Panc1 (cell line): Measurements from ENCODE around the gene MBOAT1. TPM values are rescaled to one million over a fixed set of nuclear protein-coding genes. Genes with fewer than 3 reads are reported as not detected.

ENCODE experiments used
- ATAC-seq: fragments of 200-7000 bp; cut with Tn5 transposase; 2 replicates; pipeline ENCODE4 v1.9.1; 2020; ENCODE audit warnings: mild to moderate bottlenecking, moderate library complexity
- BruUV-seq: library from RNA; stranded (reverse); fragments of 400-500 nt; replicated peaks from 2 replicates; lab custom pipeline; 2021; lab: Mats Ljungman, UMichigan
- CTCF ChIA-PET: fragments of 300-600 bp; sonication (Branson Sonifier 250); formaldehyde crosslinking; loops from one replicate; lab custom pipeline; 2022; ENCODE audit warnings: antibody characterized with exemption; lab: Charles Lee
- POLR2A ChIA-PET: fragments of 300-600 bp; sonication (Branson Sonifier 250); formaldehyde crosslinking; loops from one replicate; lab custom pipeline; 2022; ENCODE audit warnings: antibody characterized with exemption; lab: Charles Lee
- DNase-seq: peaks from one replicate; pipeline ENCODE4 v3.0.0-alpha.2; 2010; ENCODE audit warnings: low read depth, low spot score
- H3K27ac ChIP-seq: 2 replicates; pipeline ENCODE4 v1.5.1; 2011; ENCODE audit warnings: mild to moderate bottlenecking, low read length, inconsistent platforms
- H3K27me3 ChIP-seq: fragments of 200-500 bp; sonication (Bioruptor generic); 2 replicates; pipeline ENCODE4 v1.6.0; 2014; ENCODE audit warnings: low read length, inconsistent platforms; ENCODE audit not compliant: control insufficient read depth, insufficient read depth
- H3K36me3 ChIP-seq: fragments of 200-500 bp; sonication (Bioruptor generic); 2 replicates; pipeline ENCODE4 v1.5.1; 2014; ENCODE audit warnings: inconsistent platforms, mild to moderate bottlenecking, low read length, moderate library complexity; ENCODE audit not compliant: control insufficient read depth, insufficient read depth
- H3K4me1 ChIP-seq: 2 replicates; pipeline ENCODE4 v1.5.1; 2011; ENCODE audit warnings: inconsistent platforms, mild to moderate bottlenecking, low read length, moderate library complexity; ENCODE audit not compliant: control insufficient read depth, insufficient read depth
- H3K4me3 ChIP-seq, 2 experiments: 2 replicates each; pipeline ENCODE4 v1.5.1; 2011 to 2012; ENCODE audit warnings: low read depth in 2 of 2, low read length in 2 of 2, mild to moderate bottlenecking in 2 of 2, inconsistent platforms in 1 of 2, moderate library complexity in 1 of 2
- H3K9me3 ChIP-seq: fragments of 200-500 bp; sonication (Bioruptor generic); 2 replicates; pipeline ENCODE4 v1.5.1; 2014; ENCODE audit warnings: low read depth, mild to moderate bottlenecking, inconsistent platforms, low read length, moderate library complexity; ENCODE audit not compliant: control insufficient read depth, insufficient read depth
- POLR2AphosphoS5 ChIP-seq: IDR thresholded peaks from 2 replicates; pipeline ENCODE4 v1.6.1; 2012; ENCODE audit warnings: mild to moderate bottlenecking, low read depth, low read length, moderate library complexity
- REST ChIP-seq, 2 experiments: IDR thresholded peaks; 2 replicates each; pipeline ENCODE4 v1.6.1; 2011 to 2012; ENCODE audit warnings: low read depth in 2 of 2, control low read depth in 1 of 2, low read length in 1 of 2, mild to moderate bottlenecking in 1 of 2, moderate library complexity in 1 of 2; ENCODE audit not compliant: insufficient read depth in 1 of 2
- SIN3A ChIP-seq: IDR thresholded peaks from 2 replicates; pipeline ENCODE4 v1.6.1; 2012; ENCODE audit warnings: low read depth, mild to moderate bottlenecking, low read length, moderate library complexity, borderline replicate concordance; ENCODE audit not compliant: insufficient read depth
- TCF7L2 ChIP-seq: IDR thresholded peaks from 2 replicates; pipeline ENCODE4 v1.6.1; 2011; ENCODE audit warnings: mild to moderate bottlenecking, low read depth, low read length, inconsistent platforms
- in situ Hi-C: cut with HindIII; loops from 2 replicates; pipeline ENCODE4 v1.10.0; 2016; ENCODE audit warnings: low sequenced_read_pairs, low pct_unique_long_range_greater_than_20kb
- intact Hi-C: fragments of 100-400 bp; cut with micrococcal nuclease; formaldehyde crosslinking; loops from one replicate; pipeline ENCODE4 v1.10.0; 2022; ENCODE audit not compliant: unreplicated experiment
- total RNA-seq: library from RNA; stranded (reverse); gene quantifications from one replicate; pipeline ENCODE4 v1.2.1, GENCODE V29; 2021; ENCODE audit not compliant: unreplicated experiment
- TF ChIP-seq, protein P1 (sequence below): fragments of 450-650 bp; IDR thresholded peaks from 2 replicates; pipeline ENCODE4 v1.5.1; 2017; ENCODE audit warnings: mild to moderate bottlenecking

MBOAT1 gene
- total RNA-seq, 1 experiment from 2014 or later: 15.1 TPM

GRCh38 chr6:20134613-20135012, 77.7 kb downstream of the MBOAT1 start:
- H3K4me1 ChIP-seq: no peaks in the 10 kb centered on the region
- TF ChIP-seq POLR2AphosphoS5: no peak
- TF ChIP-seq, protein P1, sequence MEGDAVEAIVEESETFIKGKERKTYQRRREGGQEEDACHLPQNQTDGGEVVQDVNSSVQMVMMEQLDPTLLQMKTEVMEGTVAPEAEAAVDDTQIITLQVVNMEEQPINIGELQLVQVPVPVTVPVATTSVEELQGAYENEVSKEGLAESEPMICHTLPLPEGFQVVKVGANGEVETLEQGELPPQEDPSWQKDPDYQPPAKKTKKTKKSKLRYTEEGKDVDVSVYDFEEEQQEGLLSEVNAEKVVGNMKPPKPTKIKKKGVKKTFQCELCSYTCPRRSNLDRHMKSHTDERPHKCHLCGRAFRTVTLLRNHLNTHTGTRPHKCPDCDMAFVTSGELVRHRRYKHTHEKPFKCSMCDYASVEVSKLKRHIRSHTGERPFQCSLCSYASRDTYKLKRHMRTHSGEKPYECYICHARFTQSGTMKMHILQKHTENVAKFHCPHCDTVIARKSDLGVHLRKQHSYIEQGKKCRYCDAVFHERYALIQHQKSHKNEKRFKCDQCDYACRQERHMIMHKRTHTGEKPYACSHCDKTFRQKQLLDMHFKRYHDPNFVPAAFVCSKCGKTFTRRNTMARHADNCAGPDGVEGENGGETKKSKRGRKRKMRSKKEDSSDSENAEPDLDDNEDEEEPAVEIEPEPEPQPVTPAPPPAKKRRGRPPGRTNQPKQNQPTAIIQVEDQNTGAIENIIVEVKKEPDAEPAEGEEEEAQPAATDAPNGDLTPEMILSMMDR: no peak
- TF ChIP-seq SIN3A: no peak
- TF ChIP-seq TCF7L2: no peak
- TF ChIP-seq REST (IDR thresholded peaks at IDR 0.05; ENCODE audit: insufficient read depth in 1 of 2, low read depth in 2 of 2, low read length in 1 of 2): no peak
- ATAC-seq (no peak), DNase-seq (no peak)
- in situ Hi-C loops (no loop called here), intact Hi-C loops (no loop called here)
- CTCF ChIA-PET: interaction anchor here (0.6 kb wide), 1 partner anchor 31 kb away, joined by 3 read pairs; no protein-coding TSS in a partner anchor
- no peaks in the 10 kb centered on the region for H3K27me3 ChIP-seq
- H3K27ac ChIP-seq: no peak overlapping the region
- H3K36me3 ChIP-seq: no peaks in the 10 kb centered on the region
- no peak overlapping the region for H3K4me3 ChIP-seq
- POLR2A ChIA-PET: no interaction called here
- BruUV-seq: no TSS peak
- no peaks in the 10 kb centered on the region for H3K9me3 ChIP-seq

- POLR2A ChIA-PET: interaction anchor here (0.6 kb wide), 1 partner anchor 214 kb away, joined by 3 read pairs; no protein-coding TSS in a partner anchor
- BruUV-seq: no TSS peak
- Histone ChIP-seq H3K4me3 (no peak overlapping the region), H3K9me3 (no peaks in the 10 kb centered on the region), H3K4me1 (no peaks in the 10 kb centered on the region), H3K27ac (no peak overlapping the region), H3K36me3 (no peaks in the 10 kb centered on the region), H3K27me3 (no peaks in the 10 kb centered on the region)
- TF ChIP-seq TCF7L2: no peak
- no peak for TF ChIP-seq SIN3A
- CTCF ChIA-PET: interaction anchor here (0.7 kb wide), 1 partner anchor 394 kb away, joined by 5 read pairs; no protein-coding TSS in a partner anchor
- DNase-seq (no peak), ATAC-seq (no peak)
- in situ Hi-C loops: no loop called here
- intact Hi-C loops: no loop called here
Measured at GRCh38 chr6:20129290-20130088, 82.8 kb downstream of the MBOAT1 start.

- no peaks in the 10 kb centered on the region for H3K4me1 ChIP-seq
- TF ChIP-seq REST (IDR thresholded peaks at IDR 0.05; ENCODE audit: insufficient read depth in 1 of 2, low read depth in 2 of 2, low read length in 1 of 2) (no peak), SIN3A (no peak)
- TF ChIP-seq, protein P1: no peak
Measured at GRCh38 chr6:20128018-20128417, 84.3 kb downstream of the MBOAT1 start.

More at GRCh38 chr6:20128018-20128417, 84.3 kb downstream of the MBOAT1 start:
- intact Hi-C loops: no loop called here
- no peaks in the 10 kb centered on the region for H3K36me3 ChIP-seq
- in situ Hi-C loops: no loop called here
- H3K4me3 ChIP-seq: no peak overlapping the region
- ATAC-seq (no peak), DNase-seq (no peak)
- ChIA-PET POLR2A (no interaction called here), CTCF (no interaction called here)
- H3K9me3 ChIP-seq: no peaks in the 10 kb centered on the region
- no TSS peak for BruUV-seq
- no peak overlapping the region for H3K27ac ChIP-seq
- H3K27me3 ChIP-seq: no peaks in the 10 kb centered on the region
